ENCODE results near the gene TSPAN18. TPM values are rescaled to one million over a fixed set of nuclear protein-coding genes. Genes with fewer than 3 reads are reported as not detected.

Gene TSPAN18
- total and polyA plus RNA-seq, 8 donors, result 0.69 to 2.7 (median 1.5) TPM

GRCh38 chr11:44753961-44754645 lies 27.3 kb downstream of the TSPAN18 start:
- no peaks in the 10 kb centered on the region for H3K9me3 ChIP-seq
- no peak overlapping the region for H3K27ac ChIP-seq
- H3K4me1 ChIP-seq, result no peaks in the 10 kb centered on the region
- FAIRE-seq (no peak), DNase-seq (no peak), ATAC-seq (no peak)
- 69 to 75% methylated on average over 8 of the region's 8 CpGs for WGBS, 2 donors
- intact Hi-C loops (cut with DNase I), result no loop called here
- H3K27me3 ChIP-seq, result no peaks in the 10 kb centered on the region
- TF ChIP-seq CTCF (IDR thresholded peaks at IDR 0.05), result no peak
- H3K36me3 ChIP-seq, result no peaks in the 10 kb centered on the region
- no peak overlapping the region for H3K4me3 ChIP-seq

- H3K27me3 ChIP-seq, result no peaks in the 10 kb centered on the region
- H3K36me3 ChIP-seq, result no peaks in the 10 kb centered on the region
- intact Hi-C loops (cut with DNase I), result no loop called here
- WGBS, 2 donors, result 70 to 72% methylated on average over 9 of the region's 9 CpGs
- no peak for TF ChIP-seq CTCF (IDR thresholded peaks at IDR 0.05)
- H3K27ac ChIP-seq, result no peak overlapping the region
- no peaks in the 10 kb centered on the region for H3K9me3 ChIP-seq
- no peak for ATAC-seq
- no peaks in the 10 kb centered on the region for H3K4me1 ChIP-seq
- no peak for FAIRE-seq
- DNase-seq, result no peak
- H3K4me3 ChIP-seq, result no peak overlapping the region
These were observed 28.3 kb downstream of the TSPAN18 start for GRCh38 chr11:44754876-44755555.

GRCh38 chr11:44755556-44756523 lies 29.1 kb downstream of the TSPAN18 start:
- H3K4me1 ChIP-seq, result no peaks in the 10 kb centered on the region
- no peak for DNase-seq

GRCh38 chr11:44758983-44759382 lies 32.2 kb downstream of the TSPAN18 start:
- no peak for DNase-seq
- H3K27ac ChIP-seq, result no peak overlapping the region
- no peaks in the 10 kb centered on the region for H3K36me3 ChIP-seq
- intact Hi-C loops (cut with DNase I), result no loop called here
- no peak overlapping the region for H3K4me3 ChIP-seq
- FAIRE-seq, result no peak
- no peaks in the 10 kb centered on the region for H3K4me1 ChIP-seq
- TF ChIP-seq CTCF (IDR thresholded peaks at IDR 0.05), result no peak
- no peaks in the 10 kb centered on the region for H3K27me3 ChIP-seq
- 76 to 86% methylated on average over 4 of the region's 4 CpGs for WGBS, 2 donors
- no peak for ATAC-seq
- H3K9me3 ChIP-seq, result no peaks in the 10 kb centered on the region

More at GRCh38 chr11:44755556-44756523, 29.1 kb downstream of the TSPAN18 start:
- Histone ChIP-seq H3K27me3 (no peaks in the 10 kb centered on the region), H3K27ac (no peak overlapping the region), H3K4me3 (no peak overlapping the region), H3K36me3 (no peaks in the 10 kb centered on the region), H3K9me3 (no peaks in the 10 kb centered on the region)
- intact Hi-C loops (cut with DNase I), result no loop called here
- ATAC-seq (no peak), FAIRE-seq (no peak)
- 38 to 46% methylated on average over 7 of the region's 7 CpGs for WGBS, 2 donors
- no peak for TF ChIP-seq CTCF (IDR thresholded peaks at IDR 0.05)

Data from pancreas (tissue), 10 donors.